HG02970 (cell line): Measurements from ENCODE around the gene DTNB.
"Not testable (repeated sequence)": the region's sequence is repeated elsewhere in the genome, so short reads cannot be mapped to it uniquely, and the experiment has no call there.

Experiments
- ATAC-seq: cut with Tn5 transposase; IDR thresholded peaks from one replicate; pipeline ENCODE4 v1.9.1; 2021; ENCODE audit warnings: mild to moderate bottlenecking, moderate library complexity, moderate number of reproducible peaks; ENCODE audit not compliant: unreplicated experiment, low FRiP score

Gene DTNB

DNA sequence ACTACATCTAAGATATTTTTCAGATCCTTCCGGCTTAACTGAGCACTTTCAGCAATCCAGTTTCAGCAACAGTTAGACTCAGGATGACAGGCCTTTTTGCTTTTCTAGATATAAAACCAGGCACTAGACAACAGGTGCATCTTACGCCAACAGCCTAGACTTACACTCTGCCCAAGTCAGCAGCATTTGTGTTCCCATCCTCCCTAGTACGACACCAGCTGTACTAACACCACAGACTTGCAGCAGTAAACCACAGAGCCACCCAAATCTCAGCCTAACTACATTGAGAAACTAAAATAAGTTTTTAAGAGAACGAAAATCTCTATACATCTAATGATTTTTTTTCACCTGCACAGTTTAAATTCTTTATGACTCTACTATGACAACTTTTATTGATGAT is 241.8 kb downstream of the DTNB start:
- ATAC-seq = no peak

DNA sequence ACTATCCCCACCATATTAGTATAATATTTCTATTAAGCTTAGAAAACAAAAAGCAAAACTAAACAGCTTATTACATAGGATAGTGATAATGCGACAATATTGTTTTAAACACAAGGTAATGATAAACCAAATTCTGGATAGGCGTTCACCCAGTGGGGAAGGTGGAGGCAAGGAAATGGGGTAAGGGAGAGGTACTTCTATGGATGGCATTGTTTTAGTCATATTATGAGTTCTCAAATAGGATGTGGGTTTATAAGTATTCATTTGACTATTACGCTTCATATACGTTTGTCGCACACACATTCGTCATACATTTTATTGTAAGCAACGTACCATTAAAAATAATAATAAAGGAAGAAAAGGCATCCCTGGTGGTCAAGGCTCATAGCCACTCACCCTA is 242.8 kb downstream of the DTNB start:
- ATAC-seq = no peak

DNA sequence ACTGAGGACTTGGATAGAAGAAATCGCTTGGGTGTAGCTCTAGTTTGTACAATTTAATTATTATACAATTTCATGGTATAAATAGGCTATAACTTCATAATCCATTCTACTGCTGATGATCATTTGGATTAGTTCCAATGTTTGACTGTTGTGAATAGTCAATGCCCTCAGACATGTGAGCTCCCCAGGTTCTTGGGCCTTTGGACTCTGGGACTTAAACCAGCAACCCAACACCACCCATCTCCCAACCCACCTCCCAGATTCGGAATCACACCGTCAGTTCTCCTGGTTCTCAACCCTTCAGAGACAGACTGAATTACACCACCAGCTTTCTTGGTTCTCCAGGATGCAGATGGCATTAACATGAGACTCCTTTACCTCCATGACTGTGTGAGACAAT is 247.1 kb downstream of the DTNB start:
- no peak for ATAC-seq

DNA sequence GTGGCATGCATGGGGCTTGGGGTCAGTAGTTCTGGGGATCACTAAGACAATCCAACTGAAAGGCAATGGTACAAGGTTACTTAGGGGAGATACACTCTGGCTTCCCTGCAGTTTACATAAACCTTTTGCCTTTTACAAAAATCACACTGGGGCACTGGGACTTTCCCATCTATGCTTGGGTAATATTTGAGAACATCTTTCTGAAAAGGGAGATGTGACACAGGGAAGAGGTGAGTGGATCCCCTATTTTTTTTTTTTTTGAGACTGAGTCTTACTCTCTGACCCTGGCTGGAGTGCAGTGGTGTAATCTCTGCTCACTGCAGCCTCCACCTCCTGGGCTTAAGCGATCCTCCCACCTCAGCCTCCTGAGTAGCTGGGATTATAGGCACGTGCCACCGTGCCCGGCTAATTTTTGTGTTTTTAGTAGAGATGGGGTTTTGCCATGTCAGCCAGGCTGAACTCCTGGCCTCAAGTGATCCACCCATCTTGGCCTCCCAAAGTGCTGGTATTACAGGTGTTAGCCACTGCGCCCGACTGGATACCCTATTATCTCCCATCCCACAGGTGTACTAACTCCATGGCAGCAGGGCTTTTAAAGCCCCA is 248.8 kb downstream of the DTNB start:
- ATAC-seq = no peak

DNA sequence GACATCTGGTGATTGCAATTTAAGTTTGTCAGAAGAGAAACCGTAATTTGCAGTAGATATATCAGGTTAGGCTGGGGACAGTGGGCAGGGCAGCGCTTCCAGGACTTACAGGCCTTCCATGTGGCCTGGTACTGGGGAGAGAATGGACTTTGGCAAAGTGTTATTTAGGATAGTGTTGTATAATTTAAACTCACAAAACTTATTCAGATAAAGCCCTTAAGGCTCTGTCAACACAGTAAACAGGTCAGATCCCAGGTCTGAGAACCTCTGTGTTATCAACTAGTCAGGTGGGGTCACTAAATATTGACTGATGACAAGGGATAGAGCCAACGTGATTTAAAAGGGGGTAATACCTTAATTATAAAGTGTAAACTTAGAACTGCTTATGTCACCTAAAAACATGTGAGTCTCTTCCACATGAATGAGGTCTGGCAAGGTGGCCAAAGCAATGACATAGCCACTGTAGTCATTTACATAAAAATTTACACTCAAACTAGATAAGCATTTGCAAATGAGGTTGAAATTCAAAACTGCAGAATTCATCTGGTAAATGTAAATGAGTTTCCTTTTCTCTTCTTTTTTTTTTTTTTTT is 251.5 kb downstream of the DTNB start:
- no peak for ATAC-seq

DNA sequence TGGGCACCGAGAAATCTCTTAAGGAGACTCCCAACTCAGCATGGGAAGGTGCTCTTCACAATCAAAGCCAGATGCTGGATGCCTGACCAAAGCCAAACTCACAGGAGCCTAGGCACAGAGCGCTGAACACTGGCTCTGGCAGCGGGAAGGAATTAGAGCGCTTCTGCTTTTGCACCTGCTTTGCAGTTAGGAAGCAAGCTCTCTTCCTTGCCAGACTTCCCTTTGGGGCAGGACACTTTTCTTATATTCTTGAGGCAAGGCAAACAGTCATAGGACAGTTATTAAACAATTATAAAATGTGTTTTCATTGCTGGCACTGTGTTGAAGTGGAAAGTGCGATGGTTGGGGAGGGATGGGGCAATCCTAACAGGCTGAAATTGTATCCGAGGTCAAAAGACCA is 252.1 kb downstream of the DTNB start:
- ATAC-seq = no peak

DNA sequence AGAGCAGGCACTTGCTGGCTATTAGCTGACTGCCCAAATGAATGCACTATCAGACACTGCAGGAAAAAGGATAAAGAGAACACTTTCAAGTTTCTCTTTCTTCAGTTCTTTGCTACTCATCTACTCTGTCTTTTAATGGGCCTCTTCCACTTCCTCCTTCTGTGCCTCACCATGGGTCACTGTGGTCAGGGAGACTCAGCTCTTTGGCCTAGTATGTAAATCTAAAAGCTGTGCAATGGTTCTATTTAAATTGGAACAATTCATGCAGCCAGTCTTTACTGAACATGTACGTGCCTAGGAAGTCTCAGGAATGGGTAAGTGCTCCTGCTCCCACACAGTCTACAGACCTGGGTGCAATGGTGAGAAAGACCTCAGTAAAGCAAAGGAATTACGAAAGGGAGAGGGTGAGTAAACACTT is 252.5 kb downstream of the DTNB start:
- peak; percentile 30 for ATAC-seq

DNA sequence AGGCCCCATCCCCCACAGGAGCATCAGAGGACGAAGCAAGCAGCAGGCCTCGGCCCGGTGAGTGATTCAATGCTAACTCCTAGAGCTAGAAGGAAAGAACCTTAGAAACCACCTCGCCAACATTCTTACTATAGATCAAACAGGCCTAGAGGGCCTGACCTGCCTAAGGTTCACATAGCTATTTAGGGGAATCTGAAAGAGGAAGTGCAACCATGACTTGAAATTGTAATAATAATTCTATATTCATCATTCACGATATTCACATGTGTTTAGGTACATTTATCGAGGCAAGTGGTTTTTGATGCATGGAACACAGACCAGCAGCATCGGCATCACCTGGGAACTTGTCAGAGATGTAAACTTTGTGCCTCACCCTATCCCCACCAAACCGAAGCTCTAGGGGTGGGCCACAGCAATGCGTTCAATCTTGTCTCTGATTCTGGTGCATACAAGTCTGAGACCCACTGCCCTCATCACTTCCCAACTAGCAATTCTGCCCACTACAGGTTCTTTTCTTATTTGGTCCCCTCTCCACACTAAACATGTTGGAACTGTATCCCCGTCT is 253.6 kb downstream of the DTNB start:
- peak; percentile 45 for ATAC-seq

DNA sequence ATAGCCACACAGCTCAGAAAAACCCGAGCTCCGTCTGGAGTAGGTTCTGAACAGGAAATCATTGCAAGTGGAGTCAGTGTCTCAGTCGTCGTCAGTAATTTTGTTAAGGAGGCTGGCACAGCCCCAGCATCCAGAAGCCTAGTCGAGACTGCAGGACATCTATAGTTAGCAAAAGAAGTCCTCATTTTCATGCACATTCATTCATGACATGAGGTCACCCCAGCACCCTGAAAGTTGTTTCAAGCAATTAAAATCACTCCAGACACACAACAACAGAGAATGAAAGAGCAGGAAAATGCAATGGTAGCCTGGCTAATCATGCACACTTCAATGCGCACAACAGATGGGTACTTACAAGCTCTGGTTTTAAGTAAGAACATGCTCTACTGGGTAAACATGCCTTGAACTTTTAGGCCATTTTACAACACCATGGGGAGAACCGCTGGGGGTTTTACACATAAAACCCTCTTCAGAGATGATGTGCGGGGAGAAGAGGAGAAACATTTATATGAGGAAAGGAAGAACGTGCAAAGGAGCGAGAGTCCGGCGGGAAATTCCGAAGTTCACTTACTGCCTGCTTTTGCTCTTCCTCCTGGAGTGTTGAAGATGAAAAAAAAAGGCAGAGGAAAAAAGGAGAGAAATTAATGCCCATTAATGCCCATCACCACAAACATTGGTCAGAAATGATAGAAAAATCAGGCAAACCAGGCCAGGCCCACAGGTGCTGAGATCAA is 254.3 kb downstream of the DTNB start:
- no peak for ATAC-seq

DNA sequence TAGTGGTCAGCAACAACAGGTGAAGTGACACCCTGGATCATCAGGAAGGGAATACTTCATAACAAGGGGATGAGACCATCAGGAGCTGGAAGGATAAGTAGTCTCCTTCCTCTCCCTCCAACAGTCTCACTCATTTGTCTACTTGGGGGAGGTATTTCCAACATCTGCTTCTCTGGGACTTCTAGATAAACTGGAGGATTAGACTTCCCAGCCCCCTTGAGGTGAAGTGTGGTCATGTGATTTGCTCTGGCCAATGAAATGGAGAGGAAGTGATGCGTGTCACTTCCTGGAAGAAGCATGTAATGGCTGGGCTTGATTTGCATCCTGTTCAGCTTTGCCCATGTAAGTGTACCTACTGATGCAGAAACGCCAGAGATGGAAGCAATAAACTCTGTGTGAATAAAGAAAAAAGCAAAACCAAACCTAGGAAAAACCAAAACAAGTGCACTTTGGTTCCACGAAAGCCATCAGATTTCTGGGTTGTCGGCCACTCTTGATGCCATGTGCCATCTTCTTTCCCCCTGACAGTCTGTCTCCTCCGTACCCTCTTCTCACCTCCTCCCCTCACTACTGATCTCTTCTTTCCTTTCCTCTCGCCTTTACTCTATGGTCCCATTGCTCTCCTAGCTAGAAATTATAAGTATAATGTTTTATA is 255.5 kb downstream of the DTNB start:
- ATAC-seq = no peak

DNA sequence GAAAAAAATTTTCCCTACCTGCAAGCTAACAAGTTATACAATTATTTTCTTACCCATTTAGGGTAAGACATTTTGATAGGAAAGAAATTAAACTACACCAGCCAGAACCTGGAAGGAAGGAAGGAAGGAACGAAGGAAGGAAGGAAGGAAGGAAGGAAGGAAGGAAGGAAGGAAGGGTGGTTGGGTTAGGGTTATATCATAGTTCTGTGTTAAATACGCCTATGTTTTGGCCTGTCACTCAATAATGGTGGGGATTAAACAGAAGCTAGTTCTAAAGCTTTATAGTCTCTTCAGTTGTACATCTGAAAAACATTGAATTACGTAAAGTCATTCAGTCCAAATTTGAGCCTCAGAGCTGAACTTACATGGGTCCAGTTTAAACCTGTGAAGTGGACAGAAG is 256.7 kb downstream of the DTNB start:
- no peak for ATAC-seq

DNA sequence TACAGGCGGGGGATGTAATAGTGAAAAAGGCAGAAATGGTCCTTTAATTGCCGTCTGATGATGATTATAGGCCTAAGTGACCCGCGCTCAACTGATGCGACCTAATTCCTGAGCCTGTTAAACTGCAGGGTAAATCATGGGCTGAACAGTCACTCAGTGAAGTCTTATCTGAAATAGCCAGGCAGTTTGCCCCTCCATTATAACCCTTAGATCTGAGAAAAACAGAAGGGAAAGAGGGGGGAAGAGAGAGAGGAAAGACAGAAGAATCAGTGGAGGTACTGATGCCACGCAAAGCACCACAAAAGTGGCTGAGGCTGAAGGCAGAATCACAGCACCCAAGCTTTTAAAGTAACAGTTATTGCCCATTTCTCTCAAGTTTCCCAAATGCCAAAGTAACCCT is 258.6 kb downstream of the DTNB start:
- ATAC-seq = no peak

DNA sequence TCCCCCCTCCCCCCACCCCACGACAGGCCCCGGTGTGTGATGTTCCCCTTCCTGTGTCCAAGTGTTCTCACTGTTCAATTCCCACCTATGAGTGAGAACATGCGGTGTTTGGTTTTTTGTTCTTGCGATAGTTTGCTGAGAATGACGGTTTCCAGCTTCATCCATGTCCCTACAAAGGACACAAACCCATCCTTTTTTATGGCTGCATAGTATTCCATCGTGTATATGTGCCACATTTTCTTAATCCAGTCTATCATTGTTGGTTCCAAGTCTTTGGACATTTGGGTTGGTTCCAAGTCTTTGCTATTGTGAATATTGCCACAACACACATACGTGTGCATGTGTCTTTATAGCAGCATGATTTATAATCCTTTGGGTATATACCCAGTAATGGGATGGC is 260.0 kb downstream of the DTNB start:
- not testable (repeated sequence) for ATAC-seq

DNA sequence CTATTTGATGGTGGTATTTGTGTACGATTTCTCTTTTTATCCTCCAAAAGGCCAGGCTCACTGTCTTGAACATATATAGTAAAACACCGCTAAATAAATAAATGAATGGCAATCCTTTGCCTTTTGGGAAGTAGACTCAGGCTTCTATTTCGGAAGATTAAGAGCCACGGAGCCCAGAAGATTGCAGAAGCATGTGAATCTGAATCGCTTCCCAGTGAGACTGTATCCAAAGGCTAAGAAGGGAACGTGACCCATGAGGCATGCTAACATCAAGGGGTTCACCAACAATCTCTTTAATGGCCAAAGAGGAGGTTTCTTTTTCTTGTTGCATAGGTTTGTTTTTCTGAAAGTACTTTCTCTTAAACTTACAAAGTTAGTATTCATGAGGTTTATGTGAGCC is 261.6 kb downstream of the DTNB start:
- no peak for ATAC-seq

DNA sequence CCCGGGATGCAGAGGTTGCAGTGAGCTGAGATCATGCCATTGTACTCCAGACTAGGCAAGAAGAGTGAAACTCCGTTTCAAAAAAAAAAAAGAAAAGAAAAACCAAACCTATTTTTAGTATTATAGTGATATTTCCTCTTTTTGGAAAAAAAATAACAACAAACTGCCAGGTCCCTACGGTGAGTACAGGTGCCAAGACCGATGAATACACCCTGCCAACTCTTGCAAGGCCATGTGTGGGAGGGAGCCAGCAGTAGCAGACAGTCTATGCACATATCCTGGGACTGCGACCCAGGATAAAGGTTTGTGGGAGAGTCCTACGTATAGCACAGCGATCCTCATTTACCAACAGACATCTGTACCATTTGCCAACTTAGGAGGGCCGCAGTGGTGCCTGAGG is 262.1 kb downstream of the DTNB start:
- ATAC-seq = no peak

DNA sequence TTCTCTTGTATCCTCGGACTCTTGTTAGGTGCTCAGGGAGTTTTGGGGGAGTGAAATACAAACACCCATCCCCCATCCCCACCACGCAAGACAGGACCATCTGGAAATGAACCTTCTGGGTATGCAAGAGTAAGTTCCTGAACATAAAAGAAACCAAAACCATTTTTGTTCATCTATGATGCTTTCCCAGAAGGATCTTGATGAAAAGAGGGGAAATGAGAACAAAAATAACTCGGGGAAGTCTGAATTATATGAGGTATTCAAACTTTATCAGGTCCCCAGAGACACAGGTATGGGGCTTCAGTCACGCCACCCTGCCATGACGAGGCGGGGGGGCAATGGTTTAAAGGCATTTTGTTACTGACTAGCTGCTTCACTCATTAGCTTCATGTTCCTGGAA is 263.0 kb downstream of the DTNB start:
- no peak for ATAC-seq

DNA sequence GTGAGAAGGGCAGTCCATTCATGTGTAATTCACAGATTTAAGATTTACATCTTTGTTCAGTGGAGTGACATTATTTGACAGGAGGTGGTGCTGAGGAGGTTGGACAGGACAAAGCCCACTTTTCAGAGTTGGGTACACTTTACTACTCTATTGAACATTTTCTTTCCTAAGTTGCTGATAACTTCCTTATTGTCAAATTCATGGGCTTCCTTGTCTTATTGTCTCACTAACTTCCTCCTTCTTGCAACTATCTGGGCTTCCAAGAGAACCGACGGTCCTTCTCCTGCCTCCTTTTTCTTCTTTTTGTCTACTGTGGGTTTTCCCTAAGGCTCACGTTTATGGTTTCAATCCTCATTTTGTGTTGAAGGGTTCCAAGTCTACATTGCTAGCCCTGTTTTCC is 263.9 kb downstream of the DTNB start:
- no peak for ATAC-seq

DNA sequence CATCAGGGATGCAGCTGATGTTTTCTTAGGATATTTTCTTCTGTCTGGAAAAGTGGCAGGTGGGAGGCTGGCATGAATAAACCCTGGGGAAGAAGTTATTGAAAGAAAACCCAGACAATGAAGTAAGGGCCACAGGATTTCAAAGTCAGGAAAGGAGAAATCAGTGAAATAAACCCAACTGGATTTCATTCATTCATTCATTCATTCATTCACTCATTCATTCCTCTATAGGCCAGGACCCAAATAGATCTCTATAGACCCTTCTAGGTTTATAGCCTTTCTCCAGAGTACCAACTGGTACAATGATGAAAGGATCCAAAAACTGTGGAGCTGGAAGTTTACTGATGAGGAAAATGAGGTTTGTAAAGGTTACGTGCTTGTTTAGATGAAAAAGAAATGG is 264.3 kb downstream of the DTNB start:
- ATAC-seq = no peak

DNA sequence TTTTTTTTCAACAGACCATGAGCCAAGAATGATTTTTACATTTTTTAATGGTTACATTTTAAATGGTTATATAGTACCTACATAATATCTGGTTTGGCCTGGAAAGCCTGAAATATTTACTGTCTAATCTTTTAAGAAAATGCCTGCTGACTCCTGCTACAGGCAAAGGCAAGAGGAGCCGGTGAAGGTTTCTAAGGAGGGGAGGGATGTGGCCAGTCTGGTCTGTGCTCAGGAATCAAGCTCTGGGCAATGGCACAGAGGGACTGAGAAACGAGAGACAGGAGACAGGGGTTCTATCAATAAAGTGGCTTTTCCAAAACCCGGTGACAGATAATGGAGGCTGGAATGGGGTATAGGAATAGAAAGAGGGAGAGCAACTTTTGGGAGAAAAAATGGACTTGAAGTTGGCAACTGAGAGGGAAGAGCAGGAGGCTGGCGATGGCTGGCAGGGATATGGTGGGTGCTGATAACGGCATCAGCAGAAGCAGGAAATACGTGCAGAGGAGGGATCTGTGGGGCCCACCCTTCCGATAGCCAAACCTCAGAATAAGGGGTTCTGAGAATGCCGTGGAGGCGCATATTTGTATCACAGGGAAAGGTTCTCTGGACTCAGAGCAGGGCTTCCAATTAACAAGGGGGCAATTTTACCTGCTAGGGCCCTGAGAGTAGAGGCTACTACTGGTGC is 267.6 kb downstream of the DTNB start:
- no peak for ATAC-seq

DNA sequence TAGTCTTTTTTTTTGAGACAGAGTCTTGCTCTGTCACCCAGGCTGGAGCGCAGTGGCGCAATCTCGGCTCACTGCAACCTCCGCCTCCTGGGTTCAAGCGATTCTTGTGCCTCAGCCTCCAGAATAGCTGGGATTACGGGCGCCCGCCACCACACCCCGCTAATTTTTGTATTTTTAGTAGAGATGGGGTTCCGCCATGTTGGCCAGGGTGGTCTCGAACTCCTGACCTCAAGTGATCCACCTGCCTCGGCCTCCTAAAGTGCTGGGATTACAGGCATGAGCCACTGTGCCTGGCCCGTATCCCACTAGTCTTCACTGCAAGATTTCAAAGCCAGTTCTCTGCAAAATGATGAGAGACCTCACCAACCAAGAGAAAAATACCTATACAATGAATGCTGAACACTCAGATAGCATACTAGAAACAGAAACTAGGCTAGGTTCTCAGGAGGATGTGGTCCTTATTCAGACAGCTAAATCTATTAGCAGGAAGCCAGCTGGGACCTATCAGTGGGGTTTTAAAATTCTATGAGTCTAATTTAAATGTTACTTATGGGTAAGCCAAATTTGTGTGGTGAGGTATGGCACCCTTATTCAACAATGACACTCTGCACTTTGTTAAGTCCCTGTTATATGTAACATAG is 270.1 kb downstream of the DTNB start:
- not testable (repeated sequence) for ATAC-seq
